ENCODE data around the gene TBATA.

- TF ChIP-seq CTCF (IDR thresholded peaks at IDR 0.05) = no peak
- TF ChIP-seq ATF3 (CRISPR knock-in tag; conservative IDR thresholded peaks at IDR 0.05) = no peak
- TF ChIP-seq RELA (CRISPR knock-in tag; IDR thresholded peaks at IDR 0.05; ENCODE audit: borderline replicate concordance) = no peak
- TF ChIP-seq NFYB (CRISPR knock-in tag; conservative IDR thresholded peaks at IDR 0.05; ENCODE audit: low read depth) = no peak
- TF ChIP-seq E2F5 (CRISPR knock-in tag; IDR thresholded peaks at IDR 0.05) = no peak
These were observed 36.0 kb upstream of the TBATA start for GRCh38 chr10:70820976-70821750.
